BLaER1 (cell line): Measurements from ENCODE around the gene NLK.

Experiments used
- H3K27ac ChIP-seq: shearing (Covaris generic); formaldehyde crosslinking; 2 replicates; pipeline ENCODE4 v1.8.1; 2022
- H3K27me3 ChIP-seq: shearing (Covaris generic); formaldehyde crosslinking; 2 replicates; pipeline ENCODE4 v1.8.1; 2022
- H3K36me3 ChIP-seq: shearing (Covaris generic); formaldehyde crosslinking; 2 replicates; pipeline ENCODE4 v1.8.1; 2022
- H3K4me1 ChIP-seq: shearing (Covaris generic); formaldehyde crosslinking; 2 replicates; pipeline ENCODE4 v1.8.1; 2022
- H3K4me2 ChIP-seq: shearing (Covaris generic); formaldehyde crosslinking; 2 replicates; pipeline ENCODE4 v1.8.1; 2022
- H3K4me3 ChIP-seq: shearing (Covaris generic); formaldehyde crosslinking; 2 replicates; pipeline ENCODE4 v1.8.1; 2022
- H3K9ac ChIP-seq: shearing (Covaris generic); formaldehyde crosslinking; 2 replicates; pipeline ENCODE4 v1.8.1; 2022
- H3K9me3 ChIP-seq: shearing (Covaris generic); formaldehyde crosslinking; 2 replicates; pipeline ENCODE4 v1.8.1; 2022
- H4K20me1 ChIP-seq: shearing (Covaris generic); formaldehyde crosslinking; 2 replicates; pipeline ENCODE4 v1.8.1; 2022
- Cebpa-rat ChIP-seq: shearing (Covaris generic); IDR thresholded peaks from 2 replicates; pipeline ENCODE4 v1.8.1; 2022

The NLK gene

GRCh38 chr17:28100251-28100650 is 57.8 kb downstream of the NLK start:
- Histone ChIP-seq H3K9ac (no peak overlapping the region), H3K4me1 (peaks cover 11% of the 10 kb centered on the region), H3K27ac (no peak overlapping the region), H3K4me2 (no peak overlapping the region), H3K9me3 (peaks cover 13% of the 10 kb centered on the region), H3K4me3 (no peak overlapping the region), H3K27me3 (no peaks in the 10 kb centered on the region), H3K36me3 (peaks cover 3% of the 10 kb centered on the region; the same call in 1 of the 2 replicates), H4K20me1 (peaks cover 12% of the 10 kb centered on the region)
- no peak for TF ChIP-seq Cebpa-rat

- peaks cover 7% of the 10 kb centered on the region; the same call in 1 of the 2 replicates for H4K20me1 ChIP-seq
- H3K27me3 ChIP-seq, result no peaks in the 10 kb centered on the region
- no peak overlapping the region for H3K4me3 ChIP-seq
- peaks cover 13% of the 10 kb centered on the region for H3K9me3 ChIP-seq
- no peak overlapping the region for H3K9ac ChIP-seq
- no peak overlapping the region for H3K4me2 ChIP-seq
- H3K36me3 ChIP-seq, result peaks cover 3% of the 10 kb centered on the region; the same call in 1 of the 2 replicates
- no peak overlapping the region for H3K27ac ChIP-seq
- TF ChIP-seq Cebpa-rat, result no peak
- peaks cover 11% of the 10 kb centered on the region for H3K4me1 ChIP-seq
Observed at GRCh38 chr17:28100936-28101335, 58.5 kb downstream of the NLK start.

DNA sequence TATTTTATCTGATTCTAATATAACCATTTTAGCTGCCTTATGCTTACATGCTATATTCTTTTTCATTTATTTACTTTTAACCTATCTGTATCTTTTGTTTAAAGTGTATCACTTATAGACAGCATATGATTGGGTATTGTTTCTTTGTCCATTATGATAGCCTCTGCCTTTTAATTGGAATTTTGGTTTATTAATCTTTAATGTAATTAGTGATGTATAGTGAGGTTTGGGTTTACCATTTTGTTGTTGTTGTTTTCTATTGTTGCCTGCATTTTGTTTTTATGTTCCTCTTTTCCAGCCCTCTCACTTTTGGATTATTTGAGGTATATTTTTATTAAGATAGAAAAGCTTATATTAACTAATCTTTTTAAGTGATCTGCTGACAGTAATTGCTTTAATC is 59.4 kb downstream of the NLK start:
- Histone ChIP-seq H3K9me3 (peaks cover 13% of the 10 kb centered on the region), H3K9ac (no peak overlapping the region), H4K20me1 (peaks cover under 1% of the 10 kb centered on the region; the same call in 1 of the 2 replicates), H3K36me3 (peaks cover 3% of the 10 kb centered on the region; the same call in 1 of the 2 replicates), H3K27me3 (no peaks in the 10 kb centered on the region), H3K27ac (no peak overlapping the region), H3K4me3 (no peak overlapping the region), H3K4me1 (peaks cover 11% of the 10 kb centered on the region), H3K4me2 (no peak overlapping the region)
- no peak for TF ChIP-seq Cebpa-rat

DNA sequence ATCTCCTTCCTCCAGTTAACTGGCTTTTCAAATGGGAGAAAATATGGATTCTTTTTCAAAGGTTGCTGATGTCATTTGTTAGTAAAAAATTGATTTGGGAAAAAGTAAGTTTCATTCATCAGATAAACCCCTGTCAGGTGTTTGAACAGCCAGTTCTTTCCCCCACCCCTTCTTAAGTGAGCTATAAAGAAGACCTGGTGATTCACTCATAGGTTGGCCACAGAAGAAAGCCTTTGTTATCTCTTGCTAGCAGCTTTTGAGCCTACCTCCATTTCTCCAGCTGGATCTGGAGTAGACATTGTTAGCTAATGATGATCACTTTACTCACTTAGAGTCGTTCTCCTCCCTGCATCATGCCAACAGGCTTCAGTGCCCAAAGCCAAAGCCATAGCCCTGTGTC is 63.0 kb downstream of the NLK start:
- H4K20me1 ChIP-seq, result no peaks in the 10 kb centered on the region
- no peaks in the 10 kb centered on the region for H3K4me1 ChIP-seq
- TF ChIP-seq Cebpa-rat, result no peak
- no peak overlapping the region for H3K9ac ChIP-seq
- H3K9me3 ChIP-seq, result peaks cover 8% of the 10 kb centered on the region; the same call in 1 of the 2 replicates
- H3K27me3 ChIP-seq, result no peaks in the 10 kb centered on the region
- H3K36me3 ChIP-seq, result no peaks in the 10 kb centered on the region
- H3K27ac ChIP-seq, result no peak overlapping the region
- no peak overlapping the region for H3K4me3 ChIP-seq
- H3K4me2 ChIP-seq, result no peak overlapping the region

DNA sequence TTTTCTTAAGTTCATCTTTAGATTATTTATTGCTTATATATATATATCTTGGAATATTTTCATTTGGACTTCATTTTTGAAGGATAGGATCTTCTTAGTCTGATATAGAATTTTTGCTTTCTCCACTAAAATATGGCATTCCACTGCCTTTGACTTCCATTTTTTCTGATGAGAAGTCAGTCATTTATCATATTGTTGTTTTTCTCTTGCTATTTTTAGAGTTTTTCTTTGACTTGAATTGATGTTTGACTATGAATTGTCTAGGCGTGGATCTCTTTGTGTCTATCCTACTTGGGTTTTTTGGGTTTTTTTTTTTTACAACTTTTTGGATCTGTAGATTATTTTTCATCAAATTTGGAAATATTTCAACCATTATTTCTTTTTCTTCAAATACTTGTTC is 67.7 kb downstream of the NLK start:
- Histone ChIP-seq H4K20me1 (peaks cover 7% of the 10 kb centered on the region; the same call in 1 of the 2 replicates), H3K9ac (no peak overlapping the region), H3K27ac (no peak overlapping the region), H3K4me1 (no peaks in the 10 kb centered on the region), H3K4me2 (no peak overlapping the region), H3K4me3 (no peak overlapping the region), H3K36me3 (peaks cover 4% of the 10 kb centered on the region; the same call in 1 of the 2 replicates), H3K9me3 (peaks cover 3% of the 10 kb centered on the region; the same call in 1 of the 2 replicates), H3K27me3 (no peaks in the 10 kb centered on the region)
- TF ChIP-seq Cebpa-rat, result no peak

GRCh38 chr17:28112181-28112580 is 69.7 kb downstream of the NLK start:
- Histone ChIP-seq H3K4me2 (no peak overlapping the region), H3K27ac (no peak overlapping the region), H4K20me1 (peaks cover 7% of the 10 kb centered on the region; the same call in 1 of the 2 replicates), H3K36me3 (peaks cover 5% of the 10 kb centered on the region; the same call in 1 of the 2 replicates), H3K27me3 (no peaks in the 10 kb centered on the region), H3K4me3 (no peak overlapping the region), H3K9me3 (peaks cover 3% of the 10 kb centered on the region; the same call in 1 of the 2 replicates), H3K4me1 (peaks cover 11% of the 10 kb centered on the region), H3K9ac (no peak overlapping the region)
- TF ChIP-seq Cebpa-rat, result no peak

DNA sequence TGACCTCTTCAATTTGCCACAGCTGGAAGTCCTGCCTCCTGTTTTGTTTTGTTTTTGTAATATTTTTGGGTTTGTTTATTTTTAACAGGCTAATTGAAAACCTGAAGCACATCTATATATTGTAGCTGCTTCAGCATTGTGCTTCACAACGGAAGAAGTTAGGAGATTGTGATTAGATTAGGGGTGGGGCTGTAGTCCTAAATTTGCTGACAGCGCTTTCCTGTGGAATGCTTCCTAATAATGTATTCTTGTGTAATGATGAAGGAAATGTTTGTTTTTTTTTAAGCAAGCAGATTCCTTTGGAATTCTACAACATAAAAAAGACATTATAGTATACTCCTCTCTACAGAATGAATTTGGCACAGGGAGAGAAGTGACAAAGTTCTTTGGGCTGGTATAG is 70.1 kb downstream of the NLK start:
- no peak overlapping the region for H3K4me2 ChIP-seq
- peaks cover 15% of the 10 kb centered on the region for H3K4me1 ChIP-seq
- H3K36me3 ChIP-seq, result peaks cover 5% of the 10 kb centered on the region; the same call in 1 of the 2 replicates
- TF ChIP-seq Cebpa-rat, result no peak
- no peak overlapping the region for H3K4me3 ChIP-seq
- H4K20me1 ChIP-seq, result peaks cover 7% of the 10 kb centered on the region; the same call in 1 of the 2 replicates
- no peak overlapping the region for H3K9ac ChIP-seq
- H3K27me3 ChIP-seq, result no peaks in the 10 kb centered on the region
- peaks cover 3% of the 10 kb centered on the region; the same call in 1 of the 2 replicates for H3K9me3 ChIP-seq
- H3K27ac ChIP-seq, result no peak overlapping the region

DNA sequence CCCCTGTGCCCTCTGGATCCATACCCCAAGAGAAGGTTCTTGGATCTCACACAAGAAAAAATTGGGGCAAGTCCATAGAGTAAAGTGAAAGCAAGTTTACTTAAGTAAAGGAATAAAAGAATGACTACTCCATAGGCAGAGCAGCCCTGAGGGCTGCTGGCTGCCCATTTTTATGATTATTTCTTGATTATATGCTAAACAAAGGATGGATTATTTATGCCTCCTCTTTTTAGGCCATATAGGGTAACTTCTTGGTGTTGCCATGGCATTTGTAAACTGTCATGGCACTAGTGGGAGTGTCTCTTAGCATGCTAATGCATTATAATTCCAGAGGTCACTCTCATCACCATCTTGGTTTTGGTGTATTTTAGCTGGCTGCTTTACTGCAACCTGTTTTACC is 70.8 kb downstream of the NLK start:
- no peaks in the 10 kb centered on the region for H3K27me3 ChIP-seq
- peaks cover 7% of the 10 kb centered on the region; the same call in 1 of the 2 replicates for H4K20me1 ChIP-seq
- no peak for TF ChIP-seq Cebpa-rat
- H3K9ac ChIP-seq, result no peak overlapping the region
- H3K36me3 ChIP-seq, result peaks cover 5% of the 10 kb centered on the region; the same call in 1 of the 2 replicates
- H3K4me2 ChIP-seq, result no peak overlapping the region
- no peak overlapping the region for H3K4me3 ChIP-seq
- H3K4me1 ChIP-seq, result peaks cover 22% of the 10 kb centered on the region
- H3K9me3 ChIP-seq, result peaks cover 3% of the 10 kb centered on the region; the same call in 1 of the 2 replicates
- H3K27ac ChIP-seq, result no peak overlapping the region

DNA sequence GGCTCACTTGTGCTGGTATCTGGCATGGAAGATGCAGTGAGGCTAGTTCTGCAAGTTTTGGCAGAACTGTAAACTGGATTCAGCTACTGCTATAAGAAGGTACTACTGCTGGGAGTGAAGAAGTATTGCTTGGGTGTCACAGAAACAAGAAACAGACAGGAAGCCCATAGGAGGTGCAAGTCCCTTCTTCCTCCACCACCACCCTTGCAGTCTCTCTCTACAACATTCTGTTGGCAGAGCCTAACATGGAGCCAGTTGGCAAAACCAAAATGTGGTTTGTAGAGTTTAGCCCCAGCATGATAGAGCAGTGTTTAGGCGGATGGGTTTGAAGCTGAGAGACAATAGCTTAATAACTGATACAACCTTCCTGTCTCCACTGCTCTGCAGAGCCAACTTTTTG is 72.6 kb downstream of the NLK start:
- Histone ChIP-seq H3K27me3 (no peaks in the 10 kb centered on the region), H3K9me3 (no peaks in the 10 kb centered on the region), H3K4me1 (peaks cover 31% of the 10 kb centered on the region), H3K9ac (no peak overlapping the region), H4K20me1 (peaks cover 7% of the 10 kb centered on the region; the same call in 1 of the 2 replicates), H3K4me3 (no peak overlapping the region), H3K4me2 (no peak overlapping the region), H3K27ac (no peak overlapping the region), H3K36me3 (peaks cover 5% of the 10 kb centered on the region; the same call in 1 of the 2 replicates)
- TF ChIP-seq Cebpa-rat, result no peak

DNA sequence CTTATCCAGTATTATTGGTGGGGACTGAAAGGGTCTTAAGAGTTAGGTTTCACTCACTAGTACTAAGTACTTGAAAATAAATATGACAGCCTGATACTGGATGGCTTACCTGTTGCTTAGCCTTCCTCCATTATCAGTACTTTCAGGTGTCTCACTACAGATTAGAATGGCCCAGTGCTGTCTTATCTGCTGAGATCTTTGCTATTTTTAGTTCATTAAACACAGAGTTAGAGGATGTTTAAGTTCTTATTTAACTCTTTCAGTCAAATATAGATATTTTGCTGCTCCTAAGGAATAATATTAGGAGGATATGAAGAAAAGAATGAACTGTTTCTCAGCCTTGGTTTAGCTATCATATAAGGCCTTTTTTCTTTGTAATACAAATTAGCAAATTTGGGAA is 74.8 kb downstream of the NLK start:
- Histone ChIP-seq H3K27ac (no peak overlapping the region), H3K36me3 (peaks cover 5% of the 10 kb centered on the region; the same call in 1 of the 2 replicates), H4K20me1 (peaks cover 7% of the 10 kb centered on the region; the same call in 1 of the 2 replicates), H3K4me1 (peaks cover 31% of the 10 kb centered on the region), H3K27me3 (no peaks in the 10 kb centered on the region), H3K4me3 (no peak overlapping the region), H3K4me2 (peak overlapping the region; percentile 68), H3K9me3 (no peaks in the 10 kb centered on the region), H3K9ac (no peak overlapping the region)
- no peak for TF ChIP-seq Cebpa-rat

DNA sequence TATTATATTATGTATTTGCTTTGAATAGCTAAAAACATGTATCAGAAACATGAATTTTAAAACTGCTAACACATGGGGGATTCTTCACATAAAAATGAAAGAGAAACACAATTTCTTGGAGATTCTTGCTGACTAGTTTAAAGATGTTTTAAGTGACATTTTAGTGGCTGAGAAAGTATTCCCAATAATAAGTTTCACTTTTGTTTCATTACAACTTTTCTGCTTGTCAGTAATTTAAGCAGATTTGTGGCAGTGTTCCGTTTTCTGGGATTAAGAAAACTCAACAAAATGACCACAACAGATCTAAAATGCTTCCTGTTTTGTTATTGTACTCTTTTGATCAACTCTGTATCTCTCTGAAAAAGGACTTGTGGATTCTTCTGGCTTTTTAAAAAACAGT is 75.9 kb downstream of the NLK start:
- no peak overlapping the region for H3K4me3 ChIP-seq
- no peaks in the 10 kb centered on the region for H3K27me3 ChIP-seq
- H4K20me1 ChIP-seq, result peaks cover 4% of the 10 kb centered on the region; the same call in 1 of the 2 replicates
- H3K9me3 ChIP-seq, result no peaks in the 10 kb centered on the region
- H3K36me3 ChIP-seq, result peaks cover 16% of the 10 kb centered on the region; the same call in 1 of the 2 replicates
- no peak for TF ChIP-seq Cebpa-rat
- H3K27ac ChIP-seq, result peak overlapping the region; percentile 35; the same call in 1 of the 2 replicates
- peak overlapping the region; percentile 68 for H3K4me2 ChIP-seq
- peaks cover 31% of the 10 kb centered on the region for H3K4me1 ChIP-seq
- peak overlapping the region; percentile 45; the same call in 1 of the 2 replicates for H3K9ac ChIP-seq
